ENCODE data around the gene MYO1D.
"Not testable (repeated sequence)": the region's sequence is repeated elsewhere in the genome, so short reads cannot be mapped to it uniquely, and the experiment has no call there.

The MYO1D gene

GRCh38 chr17:32896647-32897258, 19.8 kb upstream of the MYO1D start:
- TF ChIP-seq CTCF (IDR thresholded peaks at IDR 0.05; ENCODE audit: low read depth, low read length, missing control alignments) = no peak
- no peak overlapping the region for H3K4me3 ChIP-seq (replicated peaks; ENCODE audit: low read depth, low read length)
- DNase-seq (ENCODE audit: extremely low read depth, low read depth) = no peak

- no peak for TF ChIP-seq CTCF (IDR thresholded peaks at IDR 0.05; ENCODE audit: low read depth, low read length, missing control alignments)
- no peak overlapping the region for H3K4me3 ChIP-seq (replicated peaks; ENCODE audit: low read depth, low read length)
- no peak for DNase-seq (ENCODE audit: extremely low read depth, low read depth)
Measured at GRCh38 chr17:32894245-32894644, 17.3 kb upstream of the MYO1D start.

- DNase-seq (ENCODE audit: extremely low read depth, low read depth); H3K4me3 ChIP-seq (replicated peaks; ENCODE audit: low read depth, low read length): not testable (repeated sequence)
Measured at GRCh38 chr17:32887410-32887809, 10.5 kb upstream of the MYO1D start.

GRCh38 chr17:32886951-32887350, 10.0 kb upstream of the MYO1D start:
- not testable (repeated sequence) for H3K4me3 ChIP-seq (replicated peaks; ENCODE audit: low read depth, low read length); DNase-seq (ENCODE audit: extremely low read depth, low read depth)

- TF ChIP-seq CTCF (IDR thresholded peaks at IDR 0.05; ENCODE audit: low read depth, low read length, missing control alignments) = no peak
Measured at GRCh38 chr17:32882734-32883133, 5.8 kb upstream of the MYO1D start.

GRCh38 chr17:32882029-32882428, 5.1 kb upstream of the MYO1D start:
- TF ChIP-seq CTCF (IDR thresholded peaks at IDR 0.05; ENCODE audit: low read depth, low read length, missing control alignments) = no peak
- no peak for DNase-seq (ENCODE audit: extremely low read depth, low read depth)
- no peak overlapping the region for H3K4me3 ChIP-seq (replicated peaks; ENCODE audit: low read depth, low read length)

More at GRCh38 chr17:32882734-32883133, 5.8 kb upstream of the MYO1D start:
- no peak overlapping the region for H3K4me3 ChIP-seq (replicated peaks; ENCODE audit: low read depth, low read length)
- no peak for DNase-seq (ENCODE audit: extremely low read depth, low read depth)

- no peak for DNase-seq (ENCODE audit: extremely low read depth, low read depth)
- TF ChIP-seq CTCF (IDR thresholded peaks at IDR 0.05; ENCODE audit: low read depth, low read length, missing control alignments) = no peak
Measured at GRCh38 chr17:32880671-32881453, 3.9 kb upstream of the MYO1D start.

GRCh38 chr17:32879134-32879533, 2.2 kb upstream of the MYO1D start:
- H3K4me3 ChIP-seq (replicated peaks; ENCODE audit: low read depth, low read length) = no peak overlapping the region
- no peak for DNase-seq (ENCODE audit: extremely low read depth, low read depth)
- TF ChIP-seq CTCF (IDR thresholded peaks at IDR 0.05; ENCODE audit: low read depth, low read length, missing control alignments) = no peak

More at GRCh38 chr17:32880671-32881453, 3.9 kb upstream of the MYO1D start:
- H3K4me3 ChIP-seq (replicated peaks; ENCODE audit: low read depth, low read length) = no peak overlapping the region
